ENCODE data around the gene MEA1.

DNA sequence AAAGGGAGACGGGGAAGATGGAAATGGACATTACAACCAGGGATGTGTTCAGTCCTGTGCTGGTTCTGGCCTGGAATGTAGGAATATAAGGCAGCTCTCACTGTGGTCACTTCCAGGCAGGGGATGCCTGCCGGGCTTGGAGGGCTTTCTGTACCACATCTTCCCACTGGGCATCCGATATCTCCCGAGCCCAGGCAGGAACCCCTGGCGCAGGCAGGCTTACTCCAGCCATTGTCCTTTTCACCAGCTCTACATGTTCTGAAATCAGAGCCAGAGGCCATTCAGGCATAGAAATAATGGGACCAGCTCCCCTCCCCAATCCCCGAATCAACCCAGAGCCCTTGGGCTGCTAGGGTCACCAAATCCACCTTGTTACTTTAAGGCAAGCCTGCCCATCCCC is 1.4 kb downstream of the MEA1 start:
- TF ChIP-seq, protein P1, sequence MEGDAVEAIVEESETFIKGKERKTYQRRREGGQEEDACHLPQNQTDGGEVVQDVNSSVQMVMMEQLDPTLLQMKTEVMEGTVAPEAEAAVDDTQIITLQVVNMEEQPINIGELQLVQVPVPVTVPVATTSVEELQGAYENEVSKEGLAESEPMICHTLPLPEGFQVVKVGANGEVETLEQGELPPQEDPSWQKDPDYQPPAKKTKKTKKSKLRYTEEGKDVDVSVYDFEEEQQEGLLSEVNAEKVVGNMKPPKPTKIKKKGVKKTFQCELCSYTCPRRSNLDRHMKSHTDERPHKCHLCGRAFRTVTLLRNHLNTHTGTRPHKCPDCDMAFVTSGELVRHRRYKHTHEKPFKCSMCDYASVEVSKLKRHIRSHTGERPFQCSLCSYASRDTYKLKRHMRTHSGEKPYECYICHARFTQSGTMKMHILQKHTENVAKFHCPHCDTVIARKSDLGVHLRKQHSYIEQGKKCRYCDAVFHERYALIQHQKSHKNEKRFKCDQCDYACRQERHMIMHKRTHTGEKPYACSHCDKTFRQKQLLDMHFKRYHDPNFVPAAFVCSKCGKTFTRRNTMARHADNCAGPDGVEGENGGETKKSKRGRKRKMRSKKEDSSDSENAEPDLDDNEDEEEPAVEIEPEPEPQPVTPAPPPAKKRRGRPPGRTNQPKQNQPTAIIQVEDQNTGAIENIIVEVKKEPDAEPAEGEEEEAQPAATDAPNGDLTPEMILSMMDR (conservative IDR thresholded peaks at IDR 0.05): no peak
- no peak for TF ChIP-seq EZH2 (IDR thresholded peaks at IDR 0.05; ENCODE audit: low read depth)

Measured in PC-9 (cell line).